SHP77 (cell line): ENCODE data around the gene TPTE2.
"Not testable (repeated sequence)": the region's sequence is repeated elsewhere in the genome, so short reads cannot be mapped to it uniquely, and the experiment has no call there.

ENCODE experiments used
- DNase-seq, 2 experiments: peaks; one replicate each; lab custom pipeline; 2025; lab: John Stamatoyannopoulos, UW

TPTE2 gene

GRCh38 chr13:19567820-19568534 is 6.6 kb upstream of the TPTE2 start:
- no peak for DNase-seq

GRCh38 chr13:19561585-19561984 is 253 bp upstream of the TPTE2 start:
- DNase-seq, result no peak

- DNase-seq, result not testable (repeated sequence)
These were observed 660 bp downstream of the TPTE2 start for GRCh38 chr13:19560672-19561071.

GRCh38 chr13:19559739-19560138 is 1.6 kb downstream of the TPTE2 start:
- not testable (repeated sequence) for DNase-seq

GRCh38 chr13:19557287-19557686 is 4.0 kb downstream of the TPTE2 start:
- DNase-seq, result not testable (repeated sequence)

- DNase-seq, result not testable (repeated sequence)
These were observed 12.1 kb downstream of the TPTE2 start for GRCh38 chr13:19549245-19549644.

- not testable (repeated sequence) for DNase-seq
These were observed 35.7 kb downstream of the TPTE2 start for GRCh38 chr13:19525634-19526033.

- DNase-seq, result no peak
These were observed 42.3 kb downstream of the TPTE2 start for GRCh38 chr13:19519049-19519448.

GRCh38 chr13:19507623-19508022 is 53.7 kb downstream of the TPTE2 start:
- not testable (repeated sequence) for DNase-seq

GRCh38 chr13:19460126-19460525 is 101.2 kb downstream of the TPTE2 start:
- not testable (repeated sequence) for DNase-seq

GRCh38 chr13:19439056-19439686 is 122.2 kb downstream of the TPTE2 start:
- peak; percentile 29 to 38 for DNase-seq

GRCh38 chr13:19437780-19438179 is 123.6 kb downstream of the TPTE2 start:
- DNase-seq, result not testable (repeated sequence)

- DNase-seq, result not testable (repeated sequence)
These were observed 139.1 kb downstream of the TPTE2 start for GRCh38 chr13:19422236-19422635.

GRCh38 chr13:19412494-19412893 is 148.8 kb downstream of the TPTE2 start:
- not testable (repeated sequence) for DNase-seq

- DNase-seq, result not testable (repeated sequence)
These were observed 178.4 kb downstream of the TPTE2 start for GRCh38 chr13:19382746-19383511.

- DNase-seq, result no peak
These were observed 179.2 kb downstream of the TPTE2 start for GRCh38 chr13:19382111-19382510.
